ENCODE data around the gene HEPACAM2.

The HEPACAM2 gene

GRCh38 chr7:93165447-93165846, 60.8 kb downstream of the HEPACAM2 start:
- Histone ChIP-seq H3K4me2 (ENCODE audit: low read length) (no peak overlapping the region), H3K9ac (ENCODE audit: low read depth, low read length) (no peak overlapping the region), H3K9me3 (replicated peaks; ENCODE audit: low read length) (no peaks in the 10 kb centered on the region), H3K4me3 (ENCODE audit: low read length) (no peak overlapping the region), H3K27me3 (ENCODE audit: control insufficient read depth, insufficient read depth, low read length) (no peaks in the 10 kb centered on the region), H3K4me1 (ENCODE audit: control insufficient read depth, insufficient read depth, low read length) (no peaks in the 10 kb centered on the region), H3K36me3 (ENCODE audit: insufficient read depth, low read length) (no peaks in the 10 kb centered on the region)

GRCh38 chr7:93164766-93165165, 61.5 kb downstream of the HEPACAM2 start:
- H3K9ac ChIP-seq (ENCODE audit: low read depth, low read length) = no peak overlapping the region
- no peaks in the 10 kb centered on the region for H3K4me1 ChIP-seq (ENCODE audit: control insufficient read depth, insufficient read depth, low read length)
- no peak overlapping the region for H3K4me3 ChIP-seq (ENCODE audit: low read length)
- H3K27me3 ChIP-seq (ENCODE audit: control insufficient read depth, insufficient read depth, low read length) = no peaks in the 10 kb centered on the region
- no peak overlapping the region for H3K4me2 ChIP-seq (ENCODE audit: low read length)
- H3K9me3 ChIP-seq (replicated peaks; ENCODE audit: low read length) = no peaks in the 10 kb centered on the region
- no peaks in the 10 kb centered on the region for H3K36me3 ChIP-seq (ENCODE audit: insufficient read depth, low read length)

- H3K4me1 ChIP-seq (ENCODE audit: control insufficient read depth, insufficient read depth, low read length) = no peaks in the 10 kb centered on the region
- no peak overlapping the region for H3K9ac ChIP-seq (ENCODE audit: low read depth, low read length)
- H3K4me3 ChIP-seq (ENCODE audit: low read length) = no peak overlapping the region
- no peaks in the 10 kb centered on the region for H3K9me3 ChIP-seq (replicated peaks; ENCODE audit: low read length)
- no peak overlapping the region for H3K4me2 ChIP-seq (ENCODE audit: low read length)
- H3K36me3 ChIP-seq (ENCODE audit: insufficient read depth, low read length) = no peaks in the 10 kb centered on the region
- no peaks in the 10 kb centered on the region for H3K27me3 ChIP-seq (ENCODE audit: control insufficient read depth, insufficient read depth, low read length)
Measured at GRCh38 chr7:93161181-93161762, 65.0 kb downstream of the HEPACAM2 start.

DNA sequence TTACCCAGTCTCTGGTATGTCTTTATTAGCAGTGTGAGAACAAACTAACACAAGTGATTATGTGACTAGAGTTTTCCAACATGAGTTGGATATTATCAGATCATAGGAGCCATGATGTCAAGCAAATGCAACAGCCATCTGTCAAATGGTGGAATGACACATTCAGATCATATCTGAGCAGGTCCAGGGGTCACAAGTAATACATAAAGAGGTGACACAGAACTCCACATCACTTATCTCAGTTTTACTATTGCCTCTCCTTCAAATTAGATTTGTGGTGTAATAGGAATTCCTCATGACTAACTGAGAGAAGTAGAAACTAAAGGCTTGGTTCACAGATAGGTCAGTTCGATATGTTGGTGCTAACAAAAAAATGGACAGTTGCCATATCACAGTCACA, 65.9 kb downstream of the HEPACAM2 start:
- Histone ChIP-seq H3K27me3 (ENCODE audit: control insufficient read depth, insufficient read depth, low read length) (no peaks in the 10 kb centered on the region), H3K9me3 (replicated peaks; ENCODE audit: low read length) (no peaks in the 10 kb centered on the region), H3K4me1 (ENCODE audit: control insufficient read depth, insufficient read depth, low read length) (no peaks in the 10 kb centered on the region), H3K4me2 (ENCODE audit: low read length) (no peak overlapping the region), H3K4me3 (ENCODE audit: low read length) (no peak overlapping the region), H3K36me3 (ENCODE audit: insufficient read depth, low read length) (no peaks in the 10 kb centered on the region), H3K9ac (ENCODE audit: low read depth, low read length) (no peak overlapping the region)

GRCh38 chr7:93159490-93159889, 66.8 kb downstream of the HEPACAM2 start:
- Histone ChIP-seq H3K36me3 (ENCODE audit: insufficient read depth, low read length) (no peaks in the 10 kb centered on the region), H3K27me3 (ENCODE audit: control insufficient read depth, insufficient read depth, low read length) (no peaks in the 10 kb centered on the region), H3K9ac (ENCODE audit: low read depth, low read length) (no peak overlapping the region), H3K4me1 (ENCODE audit: control insufficient read depth, insufficient read depth, low read length) (no peaks in the 10 kb centered on the region), H3K9me3 (replicated peaks; ENCODE audit: low read length) (no peaks in the 10 kb centered on the region), H3K4me2 (ENCODE audit: low read length) (no peak overlapping the region), H3K4me3 (ENCODE audit: low read length) (no peak overlapping the region)

DNA sequence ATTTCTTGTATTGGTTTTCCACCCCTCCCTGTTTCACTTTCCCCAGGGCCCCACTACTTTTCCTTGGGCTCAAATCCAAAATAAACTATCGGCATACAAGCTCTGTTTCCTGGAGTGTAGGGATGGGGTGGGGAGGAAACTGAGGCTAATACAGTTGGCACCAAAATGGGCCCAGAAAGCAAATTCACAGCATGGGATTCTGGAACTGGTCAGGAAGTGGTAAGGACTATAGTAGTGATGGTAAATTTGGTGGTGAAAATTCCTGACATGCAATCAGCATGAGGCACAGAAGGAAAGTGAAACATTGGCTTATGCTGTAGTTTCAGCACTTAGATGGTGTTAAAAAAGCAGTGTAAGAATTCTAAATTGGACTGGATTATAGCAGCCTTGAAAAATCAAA, 69.4 kb downstream of the HEPACAM2 start:
- H3K27me3 ChIP-seq (ENCODE audit: control insufficient read depth, insufficient read depth, low read length) = no peaks in the 10 kb centered on the region
- H3K9ac ChIP-seq (ENCODE audit: low read depth, low read length) = no peak overlapping the region
- no peak overlapping the region for H3K4me3 ChIP-seq (ENCODE audit: low read length)
- H3K36me3 ChIP-seq (ENCODE audit: insufficient read depth, low read length) = no peaks in the 10 kb centered on the region
- no peaks in the 10 kb centered on the region for H3K9me3 ChIP-seq (replicated peaks; ENCODE audit: low read length)
- H3K4me1 ChIP-seq (ENCODE audit: control insufficient read depth, insufficient read depth, low read length) = no peaks in the 10 kb centered on the region
- no peak overlapping the region for H3K4me2 ChIP-seq (ENCODE audit: low read length)

GRCh38 chr7:93150200-93150835, 76.0 kb downstream of the HEPACAM2 start:
- Histone ChIP-seq H3K4me3 (ENCODE audit: low read length) (no peak overlapping the region), H3K9ac (ENCODE audit: low read depth, low read length) (no peak overlapping the region), H3K27me3 (ENCODE audit: control insufficient read depth, insufficient read depth, low read length) (no peaks in the 10 kb centered on the region), H3K4me2 (ENCODE audit: low read length) (peak overlapping the region; percentile 36), H3K9me3 (replicated peaks; ENCODE audit: low read length) (no peaks in the 10 kb centered on the region), H3K36me3 (ENCODE audit: insufficient read depth, low read length) (no peaks in the 10 kb centered on the region), H3K4me1 (ENCODE audit: control insufficient read depth, insufficient read depth, low read length) (peaks cover 26% of the 10 kb centered on the region)

- Histone ChIP-seq H3K36me3 (ENCODE audit: insufficient read depth, low read length) (peaks cover 5% of the 10 kb centered on the region), H3K4me3 (ENCODE audit: low read length) (peak overlapping the region; percentile 67), H3K9me3 (replicated peaks; ENCODE audit: low read length) (no peaks in the 10 kb centered on the region), H3K27me3 (ENCODE audit: control insufficient read depth, insufficient read depth, low read length) (no peaks in the 10 kb centered on the region), H3K4me2 (ENCODE audit: low read length) (peak overlapping the region; percentile 85), H3K4me1 (ENCODE audit: control insufficient read depth, insufficient read depth, low read length) (peaks cover 26% of the 10 kb centered on the region), H3K9ac (ENCODE audit: low read depth, low read length) (peak overlapping the region; percentile 80)
Measured at GRCh38 chr7:93148727-93149126, 77.5 kb downstream of the HEPACAM2 start.

GRCh38 chr7:93148144-93148543, 78.1 kb downstream of the HEPACAM2 start, which contains the start of gene SAMD9L:
Gene SAMD9L, minus strand, starts transcription at chr7:93148385. Its CDS starts 12,414 bp downstream, at chr7:93135971.
- Histone ChIP-seq H3K4me3 (ENCODE audit: low read length) (peak within 1 kb of the TSS; percentile 67), H3K4me2 (ENCODE audit: low read length) (peak within 1 kb of the TSS; percentile 85), H3K4me1 (ENCODE audit: control insufficient read depth, insufficient read depth, low read length) (peaks cover 26% of the 10 kb centered on the region), H3K9ac (ENCODE audit: low read depth, low read length) (peak within 1 kb of the TSS; percentile 80), H3K36me3 (ENCODE audit: insufficient read depth, low read length) (peaks cover 11% of the 10 kb centered on the region), H3K9me3 (replicated peaks; ENCODE audit: low read length) (no peaks in the 10 kb centered on the region), H3K27me3 (ENCODE audit: control insufficient read depth, insufficient read depth, low read length) (no peaks in the 10 kb centered on the region)

GRCh38 chr7:93147363-93147762, 78.9 kb downstream of the HEPACAM2 start:
- Histone ChIP-seq H3K9ac (ENCODE audit: low read depth, low read length) (peak overlapping the region; percentile 80), H3K4me3 (ENCODE audit: low read length) (peak overlapping the region; percentile 67)

GRCh38 chr7:93146472-93147141, 79.7 kb downstream of the HEPACAM2 start:
- Histone ChIP-seq H3K9me3 (replicated peaks; ENCODE audit: low read length) (no peaks in the 10 kb centered on the region), H3K9ac (ENCODE audit: low read depth, low read length) (peak overlapping the region; percentile 80), H3K4me1 (ENCODE audit: control insufficient read depth, insufficient read depth, low read length) (peaks cover 39% of the 10 kb centered on the region), H3K27me3 (ENCODE audit: control insufficient read depth, insufficient read depth, low read length) (no peaks in the 10 kb centered on the region), H3K4me3 (ENCODE audit: low read length) (peak overlapping the region; percentile 67), H3K4me2 (ENCODE audit: low read length) (peak overlapping the region; percentile 85), H3K36me3 (ENCODE audit: insufficient read depth, low read length) (peaks cover 13% of the 10 kb centered on the region)

More at GRCh38 chr7:93147363-93147762, 78.9 kb downstream of the HEPACAM2 start:
- Histone ChIP-seq H3K27me3 (ENCODE audit: control insufficient read depth, insufficient read depth, low read length) (no peaks in the 10 kb centered on the region), H3K4me2 (ENCODE audit: low read length) (peak overlapping the region; percentile 85), H3K36me3 (ENCODE audit: insufficient read depth, low read length) (peaks cover 13% of the 10 kb centered on the region), H3K9me3 (replicated peaks; ENCODE audit: low read length) (no peaks in the 10 kb centered on the region), H3K4me1 (ENCODE audit: control insufficient read depth, insufficient read depth, low read length) (peaks cover 32% of the 10 kb centered on the region)
